ENCODE measurements around the gene FBRSL1. TPM values are rescaled to one million over a fixed set of nuclear protein-coding genes. Genes with fewer than 3 reads are reported as not detected.
"Not testable (repeated sequence)": the region's sequence is repeated elsewhere in the genome, so short reads cannot be mapped to it uniquely, and the experiment has no call there.

The FBRSL1 gene
- total and polyA plus RNA-seq, 5 experiments from 2014 or later = 0.38 to 101 (median 1.0) TPM

GRCh38 chr12:132529156-132529839, 39.3 kb downstream of the FBRSL1 start:
- H3K27me3 Mint-ChIP-seq = no peaks in the 10 kb centered on the region
- no peaks in the 10 kb centered on the region for H3K9me3 Mint-ChIP-seq
- ATAC-seq (no peak), DNase-seq (no peak)
- H3K4me1 Mint-ChIP-seq = peaks cover 4 to 8% (median 6%) of the 10 kb centered on the region in 4 donors
- POLR2A ChIA-PET = no interaction called here
- H3K4me3 Mint-ChIP-seq = no peak overlapping the region
- H3K36me3 Mint-ChIP-seq = peaks cover 0 to 4% (median 0%) of the 10 kb centered on the region in 3 donors
- no peak overlapping the region for H3K27ac Mint-ChIP-seq

- no peak for ATAC-seq
- H3K27ac Mint-ChIP-seq = peak overlapping the region in 3 of 10 donors; percentile 20 to 87 (median 57)
- H3K4me1 Mint-ChIP-seq = peaks cover 4 to 8% (median 6%) of the 10 kb centered on the region in 4 donors
These were observed 40.0 kb downstream of the FBRSL1 start for GRCh38 chr12:132529906-132530305.

GRCh38 chr12:132530447-132530846, 40.5 kb downstream of the FBRSL1 start:
- H3K4me3 Mint-ChIP-seq = no peak overlapping the region
- H3K27me3 Mint-ChIP-seq = no peaks in the 10 kb centered on the region
- DNase-seq (no peak), ATAC-seq (no peak)
- H3K9me3 Mint-ChIP-seq = peaks cover 0 to 7% (median 0%) of the 10 kb centered on the region in 9 donors
- H3K36me3 Mint-ChIP-seq = peaks cover 0 to 4% (median 0%) of the 10 kb centered on the region in 3 donors
- H3K4me1 Mint-ChIP-seq = peaks cover 5 to 8% (median 7%) of the 10 kb centered on the region in 4 donors
- H3K27ac Mint-ChIP-seq = peak overlapping the region in 2 of 10 donors; percentile 57 to 87
- POLR2A ChIA-PET = no interaction called here

More at GRCh38 chr12:132529906-132530305, 40.0 kb downstream of the FBRSL1 start:
- no peak overlapping the region for H3K4me3 Mint-ChIP-seq
- no peak for DNase-seq
- no peaks in the 10 kb centered on the region for H3K27me3 Mint-ChIP-seq
- H3K36me3 Mint-ChIP-seq = peaks cover 0 to 4% (median 0%) of the 10 kb centered on the region in 3 donors
- H3K9me3 Mint-ChIP-seq = peaks cover 0 to 1% (median 0%) of the 10 kb centered on the region in 9 donors
- POLR2A ChIA-PET = no interaction called here

- Mint-ChIP-seq H3K4me3 (no peak overlapping the region), H3K36me3 (peaks cover 0 to 4% (median 0%) of the 10 kb centered on the region in 3 donors), H3K27ac (no peak overlapping the region), H3K4me1 (peaks cover 5 to 8% (median 7%) of the 10 kb centered on the region in 4 donors), H3K9me3 (peaks cover 0 to 11% (median 0%) of the 10 kb centered on the region in 9 donors), H3K27me3 (no peaks in the 10 kb centered on the region)
- DNase-seq (no peak), ATAC-seq (no peak)
- POLR2A ChIA-PET = no interaction called here
These were observed 40.9 kb downstream of the FBRSL1 start for GRCh38 chr12:132530851-132531250.

- H3K27me3 Mint-ChIP-seq, H3K36me3 Mint-ChIP-seq, POLR2A ChIA-PET, ATAC-seq, H3K4me3 Mint-ChIP-seq, DNase-seq: not testable (repeated sequence)
- H3K27ac Mint-ChIP-seq = peak overlapping the region in 2 of 10 donors; percentile 55 to 60
- peaks cover 7 to 21% (median 17%) of the 10 kb centered on the region in 4 donors for H3K4me1 Mint-ChIP-seq
- H3K9me3 Mint-ChIP-seq = peaks cover 0 to 18% (median 0%) of the 10 kb centered on the region in 9 donors
These were observed 43.0 kb downstream of the FBRSL1 start for GRCh38 chr12:132532711-132533583.

GRCh38 chr12:132533584-132533958, 43.6 kb downstream of the FBRSL1 start:
- H3K27ac Mint-ChIP-seq = peak overlapping the region in 3 of 10 donors; percentile 15 to 60 (median 55)
- POLR2A ChIA-PET = no interaction called here

GRCh38 chr12:132534076-132534475, 44.1 kb downstream of the FBRSL1 start:
- no peak for DNase-seq
- Mint-ChIP-seq H3K4me1 (peaks cover 7 to 21% (median 17%) of the 10 kb centered on the region in 4 donors), H3K36me3 (peaks cover 0 to 8% (median 0%) of the 10 kb centered on the region in 3 donors), H3K4me3 (no peak overlapping the region), H3K27me3 (no peaks in the 10 kb centered on the region), H3K27ac (peak overlapping the region in 1 of 10 donors; percentile 81), H3K9me3 (peaks cover 0 to 18% (median 0%) of the 10 kb centered on the region in 9 donors)
- no peak for ATAC-seq
- POLR2A ChIA-PET = no interaction called here

More at GRCh38 chr12:132533584-132533958, 43.6 kb downstream of the FBRSL1 start:
- H3K4me1 Mint-ChIP-seq = peaks cover 7 to 21% (median 17%) of the 10 kb centered on the region in 4 donors
- ATAC-seq (no peak), DNase-seq (no peak)
- peaks cover 0 to 8% (median 0%) of the 10 kb centered on the region in 3 donors for H3K36me3 Mint-ChIP-seq
- peaks cover 0 to 18% (median 0%) of the 10 kb centered on the region in 9 donors for H3K9me3 Mint-ChIP-seq
- H3K27me3 Mint-ChIP-seq = no peaks in the 10 kb centered on the region
- no peak overlapping the region for H3K4me3 Mint-ChIP-seq

GRCh38 chr12:132535019-132535418, 45.1 kb downstream of the FBRSL1 start:
- ATAC-seq (no peak), DNase-seq (no peak)
- no peaks in the 10 kb centered on the region for H3K27me3 Mint-ChIP-seq
- H3K4me1 Mint-ChIP-seq = peaks cover 3 to 17% (median 14%) of the 10 kb centered on the region in 4 donors
- POLR2A ChIA-PET = no interaction called here
- H3K9me3 Mint-ChIP-seq = peaks cover 0 to 18% (median 0%) of the 10 kb centered on the region in 9 donors
- peaks cover 0 to 7% (median 0%) of the 10 kb centered on the region in 3 donors for H3K36me3 Mint-ChIP-seq
- H3K27ac Mint-ChIP-seq = peak overlapping the region in 2 of 10 donors; percentile 40 to 81
- H3K4me3 Mint-ChIP-seq = no peak overlapping the region

GRCh38 chr12:132536102-132536876, 46.3 kb downstream of the FBRSL1 start:
- H3K27ac Mint-ChIP-seq = peak overlapping the region in 4 of 10 donors; percentile 7 to 90 (median 35)

GRCh38 chr12:132537049-132537448, 47.1 kb downstream of the FBRSL1 start:
- H3K27me3 Mint-ChIP-seq = no peaks in the 10 kb centered on the region
- H3K4me1 Mint-ChIP-seq = peaks cover 0 to 18% (median 14%) of the 10 kb centered on the region in 4 donors
- POLR2A ChIA-PET = no interaction called here
- peak overlapping the region in 4 of 10 donors; percentile 18 to 63 (median 34) for H3K27ac Mint-ChIP-seq
- H3K4me3 Mint-ChIP-seq = no peak overlapping the region
- H3K36me3 Mint-ChIP-seq = peaks cover 0 to 6% (median 0%) of the 10 kb centered on the region in 3 donors
- peaks cover 0 to 18% (median 0%) of the 10 kb centered on the region in 9 donors for H3K9me3 Mint-ChIP-seq
- DNase-seq (no peak), ATAC-seq (no peak)

More at GRCh38 chr12:132536102-132536876, 46.3 kb downstream of the FBRSL1 start:
- POLR2A ChIA-PET = no interaction called here
- Mint-ChIP-seq H3K4me1 (peaks cover 0 to 18% (median 14%) of the 10 kb centered on the region in 4 donors), H3K9me3 (peaks cover 0 to 18% (median 0%) of the 10 kb centered on the region in 9 donors), H3K27me3 (no peaks in the 10 kb centered on the region), H3K36me3 (peaks cover 0 to 6% (median 0%) of the 10 kb centered on the region in 3 donors), H3K4me3 (no peak overlapping the region)
- ATAC-seq (no peak), DNase-seq (no peak)

- ATAC-seq (no peak), DNase-seq (no peak)
- POLR2A ChIA-PET = no interaction called here
- H3K27me3 Mint-ChIP-seq = no peaks in the 10 kb centered on the region
- H3K4me3 Mint-ChIP-seq = peak overlapping the region in 1 of 10 donors; percentile 42
- H3K36me3 Mint-ChIP-seq = peaks cover 0 to 6% (median 0%) of the 10 kb centered on the region in 3 donors
- peak overlapping the region in 1 of 10 donors; percentile 43 for H3K27ac Mint-ChIP-seq
- H3K9me3 Mint-ChIP-seq = peaks cover 0 to 18% (median 0%) of the 10 kb centered on the region in 9 donors
- H3K4me1 Mint-ChIP-seq = peaks cover 5 to 20% (median 14%) of the 10 kb centered on the region in 4 donors
These were observed 48.1 kb downstream of the FBRSL1 start for GRCh38 chr12:132537836-132538662.

Data from naive thymus-derived CD8-positive, alpha-beta T cell (primary cell).